ENCODE results near the gene BUB3. TPM values are rescaled to one million over a fixed set of nuclear protein-coding genes. Genes with fewer than 3 reads are reported as not detected.
A peak's percentile ranks its signal among the peaks of the same experiment; 100 is the strongest.

BUB3 gene
- total and polyA plus RNA-seq, 3 donors from 2014 or later = 78.7 to 148 (median 96.0) TPM

DNA sequence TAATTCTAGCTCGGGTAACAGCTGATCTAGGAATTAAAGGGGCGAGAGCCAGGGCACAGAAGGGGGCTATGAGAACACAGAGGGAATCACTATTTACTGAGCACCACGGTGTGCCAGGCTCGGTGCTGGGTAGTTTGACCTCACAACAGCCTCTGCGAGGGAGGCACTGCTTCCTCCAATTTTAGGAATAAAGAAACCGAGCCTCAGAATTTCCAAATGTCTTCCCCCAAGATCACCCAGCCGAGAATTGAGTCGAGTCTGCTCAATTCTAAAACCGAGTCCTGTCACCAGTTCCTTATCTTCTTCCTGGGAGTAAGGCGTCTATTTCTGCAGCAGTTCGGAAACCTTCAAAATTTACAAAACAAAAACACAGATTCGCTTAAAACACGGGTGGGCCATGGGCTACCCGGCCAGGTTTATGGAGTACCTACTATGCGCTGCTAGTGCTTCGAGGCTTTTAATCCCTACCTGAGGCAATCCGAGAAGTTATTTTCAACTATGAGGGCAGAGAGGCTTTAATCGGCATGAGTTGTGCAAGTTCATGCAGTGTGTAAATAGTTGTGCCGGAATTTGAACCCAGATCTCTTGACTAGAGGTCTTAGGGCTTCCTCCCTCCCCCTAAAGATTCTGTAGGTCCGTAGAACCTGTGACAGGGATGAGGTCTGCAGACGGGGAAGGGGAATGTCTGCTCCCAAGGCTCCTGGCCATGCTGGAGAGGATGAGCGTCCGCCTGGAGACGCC, 7.1 kb upstream of the BUB3 start:
- Histone ChIP-seq H3K9me3 (no peaks in the 10 kb centered on the region), H3K36me3 (ENCODE audit: low read depth, missing control alignments) (no peaks in the 10 kb centered on the region), H3K27me3 (peaks cover 5% of the 10 kb centered on the region), H3K4me3 (no peak overlapping the region), H3K4me1 (peaks cover 8% of the 10 kb centered on the region), H3K27ac (no peak overlapping the region)
- intact Hi-C loops (cut with DNase I; ENCODE audit: low total_unique reads) = no loop called here
- DNase-seq = no peak
- TF ChIP-seq, protein P1, sequence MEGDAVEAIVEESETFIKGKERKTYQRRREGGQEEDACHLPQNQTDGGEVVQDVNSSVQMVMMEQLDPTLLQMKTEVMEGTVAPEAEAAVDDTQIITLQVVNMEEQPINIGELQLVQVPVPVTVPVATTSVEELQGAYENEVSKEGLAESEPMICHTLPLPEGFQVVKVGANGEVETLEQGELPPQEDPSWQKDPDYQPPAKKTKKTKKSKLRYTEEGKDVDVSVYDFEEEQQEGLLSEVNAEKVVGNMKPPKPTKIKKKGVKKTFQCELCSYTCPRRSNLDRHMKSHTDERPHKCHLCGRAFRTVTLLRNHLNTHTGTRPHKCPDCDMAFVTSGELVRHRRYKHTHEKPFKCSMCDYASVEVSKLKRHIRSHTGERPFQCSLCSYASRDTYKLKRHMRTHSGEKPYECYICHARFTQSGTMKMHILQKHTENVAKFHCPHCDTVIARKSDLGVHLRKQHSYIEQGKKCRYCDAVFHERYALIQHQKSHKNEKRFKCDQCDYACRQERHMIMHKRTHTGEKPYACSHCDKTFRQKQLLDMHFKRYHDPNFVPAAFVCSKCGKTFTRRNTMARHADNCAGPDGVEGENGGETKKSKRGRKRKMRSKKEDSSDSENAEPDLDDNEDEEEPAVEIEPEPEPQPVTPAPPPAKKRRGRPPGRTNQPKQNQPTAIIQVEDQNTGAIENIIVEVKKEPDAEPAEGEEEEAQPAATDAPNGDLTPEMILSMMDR (IDR thresholded peaks at IDR 0.05) = no peak
- 9% methylated on average over 20 to 24 of the region's 24 CpGs for WGBS, 2 donors

GRCh38 chr10:123147635-123148413, 6.4 kb upstream of the BUB3 start, which contains the start of gene HMX2:
HMX2 (plus strand) TSS chr10:123148136; CDS start chr10:123148379, 243 bp downstream.
- Histone ChIP-seq H3K9me3 (no peaks in the 10 kb centered on the region), H3K4me3 (no peak within 1 kb of the TSS), H3K4me1 (peaks cover 8% of the 10 kb centered on the region), H3K36me3 (ENCODE audit: low read depth, missing control alignments) (no peaks in the 10 kb centered on the region), H3K27ac (no peak within 1 kb of the TSS), H3K27me3 (peaks cover 5% of the 10 kb centered on the region)
- no peak for TF ChIP-seq POLR2A (IDR thresholded peaks at IDR 0.05)
- TF ChIP-seq, protein P1 (IDR thresholded peaks at IDR 0.05) = no peak
- intact Hi-C loops (cut with DNase I; ENCODE audit: low total_unique reads) = no loop called here
- WGBS, 2 donors = 2 to 3% methylated on average over 20 to 21 of the region's 64 CpGs
- DNase-seq = no peak

- DNase-seq = no peak
- TF ChIP-seq POLR2A (IDR thresholded peaks at IDR 0.05) = no peak
- TF ChIP-seq, protein P1 (IDR thresholded peaks at IDR 0.05) = no peak
- Histone ChIP-seq H3K36me3 (ENCODE audit: low read depth, missing control alignments) (no peaks in the 10 kb centered on the region), H3K9me3 (no peaks in the 10 kb centered on the region), H3K4me3 (no peak overlapping the region), H3K27ac (no peak overlapping the region), H3K4me1 (peaks cover 8% of the 10 kb centered on the region), H3K27me3 (peaks cover 5% of the 10 kb centered on the region)
- intact Hi-C loops (cut with DNase I; ENCODE audit: low total_unique reads) = no loop called here
- WGBS, 2 donors = 2 to 3% methylated on average over 13 to 49 of the region's 55 CpGs
Observed at GRCh38 chr10:123148414-123149161, 5.6 kb upstream of the BUB3 start.

DNA sequence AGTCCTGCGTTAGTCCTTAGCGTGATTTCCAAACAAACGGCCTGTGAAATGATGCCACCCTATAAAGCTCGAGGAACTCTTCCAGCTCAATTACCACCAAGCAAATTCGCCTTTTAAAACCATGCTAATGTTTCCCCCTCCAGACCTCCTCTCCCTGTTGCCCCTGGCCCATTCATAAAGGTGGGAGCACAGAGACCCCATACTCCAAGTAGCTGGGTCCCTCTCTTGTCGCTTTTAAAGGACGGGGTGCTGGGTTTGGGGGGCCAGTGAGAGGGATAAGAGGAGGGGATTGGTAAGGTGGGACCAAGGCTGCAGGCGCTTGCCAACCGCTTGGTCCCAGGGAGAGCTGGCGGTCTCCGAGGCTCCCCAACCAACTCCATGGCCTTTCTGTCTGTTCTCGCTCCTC, 5.0 kb upstream of the BUB3 start:
- peaks cover 8% of the 10 kb centered on the region for H3K4me1 ChIP-seq
- TF ChIP-seq, protein P1 (IDR thresholded peaks at IDR 0.05) = no peak
- no peak for TF ChIP-seq POLR2A (IDR thresholded peaks at IDR 0.05)

More for the DNA sequence above, 5.0 kb upstream of the BUB3 start:
- no peak for DNase-seq
- peak overlapping the region in 1 of 2 donors; percentile 43 for H3K4me3 ChIP-seq
- intact Hi-C loops (cut with DNase I; ENCODE audit: low total_unique reads) = no loop called here
- peaks cover 5% of the 10 kb centered on the region for H3K27me3 ChIP-seq
- WGBS, 2 donors = 2 to 4% methylated on average over 9 to 12 of the region's 12 CpGs
- H3K27ac ChIP-seq = no peak overlapping the region
- no peaks in the 10 kb centered on the region for H3K9me3 ChIP-seq
- no peaks in the 10 kb centered on the region for H3K36me3 ChIP-seq (ENCODE audit: low read depth, missing control alignments)

All from testis (tissue), 3 donors.